Hepatocyte (in vitro differentiated cells): ENCODE data around the gene LIPH. TPM values are rescaled to one million over a fixed set of nuclear protein-coding genes. Genes with fewer than 3 reads are reported as not detected.

Source experiments
- DNase-seq: peaks from one replicate; pipeline ENCODE4 v3.0.0-alpha.2; 2016; ENCODE audit warnings: low spot score
- H2AFZ ChIP-seq: fragments of 200-600 bp; sonication (generic); 2 replicates; pipeline ENCODE4 v1.6.0; 2016; ENCODE audit warnings: antibody characterized with exemption, mild to moderate bottlenecking
- H3K27ac ChIP-seq: fragments of 200-600 bp; sonication (generic); 2 replicates; pipeline ENCODE4 v1.5.1; 2016; ENCODE audit warnings: mild to moderate bottlenecking
- H3K27me3 ChIP-seq: fragments of 200-600 bp; sonication (generic); 2 replicates; pipeline ENCODE4 v1.6.1; 2016
- H3K36me3 ChIP-seq: fragments of 200-600 bp; sonication (generic); replicated peaks from 2 replicates; pipeline ENCODE4 v1.5.1; 2016; ENCODE audit warnings: low read depth; ENCODE audit not compliant: insufficient read depth
- H3K4me1 ChIP-seq: fragments of 200-600 bp; sonication (generic); 2 replicates; pipeline ENCODE4 v1.5.1; 2016; ENCODE audit warnings: mild to moderate bottlenecking, moderate library complexity; ENCODE audit not compliant: insufficient read depth
- H3K4me2 ChIP-seq: fragments of 200-600 bp; sonication (generic); 2 replicates; pipeline ENCODE4 v1.6.0; 2016
- H3K4me3 ChIP-seq: fragments of 200-600 bp; sonication (generic); 2 replicates; pipeline ENCODE4 v1.5.1; 2016; ENCODE audit warnings: mild to moderate bottlenecking
- H3K79me2 ChIP-seq: fragments of 200-600 bp; sonication (generic); 2 replicates; pipeline ENCODE4 v1.6.0; 2017; ENCODE audit warnings: mild to moderate bottlenecking
- H3K9me2 ChIP-seq: fragments of 200-600 bp; sonication (generic); replicated peaks from 2 replicates; pipeline ENCODE4 v1.6.0; 2017; ENCODE audit warnings: mild to moderate bottlenecking; ENCODE audit not compliant: insufficient read depth
- H3K9me3 ChIP-seq: fragments of 200-600 bp; sonication (generic); 2 replicates; pipeline ENCODE4 v1.5.1; 2016; ENCODE audit warnings: low read depth, mild to moderate bottlenecking
- H4K20me1 ChIP-seq: fragments of 200-600 bp; sonication (generic); 2 replicates; pipeline ENCODE4 v1.6.0; 2016; ENCODE audit warnings: mild to moderate bottlenecking; ENCODE audit not compliant: insufficient read depth, poor library complexity, severe bottlenecking
- EZH2 ChIP-seq: fragments of 200-600 bp; sonication (generic); IDR thresholded peaks from 2 replicates; pipeline ENCODE4 v1.6.1; 2016; ENCODE audit warnings: antibody characterized with exemption, mild to moderate bottlenecking, borderline replicate concordance
- EZH2phosphoT487 ChIP-seq: fragments of 200-600 bp; sonication (generic); IDR thresholded peaks from one replicate; pipeline ENCODE4 v1.6.1; 2018; ENCODE audit warnings: antibody characterized with exemption, mild to moderate bottlenecking, low read depth, moderate library complexity; ENCODE audit not compliant: unreplicated experiment, severe bottlenecking
- WGBS: methylation state at CpG from one replicate; pipeline ENCODE4 v1.1.6; 2016; ENCODE audit warnings: low lambda C conversion rate; ENCODE audit errors: missing lambda C conversion rate; 5-methylcytosine and 5-hydroxymethylcytosine counted together
- polyA plus RNA-seq: library from polyadenylated mRNA; unstranded; fragments of >200 nt; fragmentation: Nextera tagmentation; extraction: Ambion mirVana; gene quantifications from 2 replicates; pipeline ENCODE4 v1.2.1, GENCODE V29; 2016
- total RNA-seq: library from RNA; depleted of rRNA; stranded (reverse); fragments of >200 nt; gene quantifications from 2 replicates; pipeline ENCODE4 v1.2.3, GENCODE V29; 2014
- TF ChIP-seq, protein P1 (sequence below): fragments of 200-600 bp; sonication (generic); IDR thresholded peaks from 2 replicates; pipeline ENCODE4 v1.5.1; 2016; ENCODE audit warnings: antibody characterized with exemption, mild to moderate bottlenecking; ENCODE audit not compliant: poor library complexity

The LIPH gene
- total and polyA plus RNA-seq, 2 experiments from 2014 or later, result 4.9 to 10.7 TPM

DNA sequence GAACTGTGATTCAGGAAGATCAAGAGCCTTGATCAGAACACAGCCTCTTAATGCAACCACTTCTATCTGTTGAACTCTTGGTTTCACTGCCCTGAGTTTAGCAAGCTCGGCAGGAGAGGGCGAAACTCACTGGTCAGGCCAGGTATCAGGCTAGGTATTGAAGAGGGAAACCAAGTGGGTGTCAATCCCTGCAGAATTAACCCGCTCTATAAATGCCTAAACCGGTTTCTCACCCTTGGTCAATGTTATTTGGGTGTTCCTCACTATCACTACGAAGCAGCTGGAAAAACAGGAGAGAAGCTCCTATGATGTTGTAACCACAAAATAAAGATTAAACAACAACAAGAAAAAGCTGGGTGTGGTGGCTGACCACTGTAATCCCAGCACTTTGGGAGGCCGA is 23.9 kb downstream of the LIPH start:
- 91% methylated on average over 6 of the region's 6 CpGs for WGBS

DNA sequence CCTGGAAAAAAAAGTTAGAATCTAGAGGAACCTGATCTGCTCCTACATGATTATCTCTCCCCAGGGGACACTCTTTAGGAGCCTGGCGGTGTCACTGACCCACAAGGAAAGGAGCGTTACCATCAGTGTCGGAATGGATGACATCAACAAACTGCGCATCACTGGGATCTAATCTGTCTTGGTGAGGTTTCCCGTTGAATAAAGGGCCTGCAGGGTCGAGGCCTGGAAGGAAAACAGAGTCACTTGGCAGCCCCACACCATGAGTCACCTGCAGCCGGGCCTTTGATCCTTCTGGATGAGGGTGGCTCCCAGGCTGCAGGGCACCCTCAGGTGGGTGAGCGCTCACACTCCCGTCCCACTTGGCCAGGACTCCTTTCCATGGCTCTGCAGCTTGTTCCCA is 25.0 kb downstream of the LIPH start:
- H3K36me3 ChIP-seq, result no peaks in the 10 kb centered on the region
- H3K27ac ChIP-seq, result no peak overlapping the region
- H3K4me3 ChIP-seq, result no peak overlapping the region
- no peaks in the 10 kb centered on the region for H3K27me3 ChIP-seq
- H3K4me1 ChIP-seq, result no peaks in the 10 kb centered on the region
- no peaks in the 10 kb centered on the region for H3K79me2 ChIP-seq
- H4K20me1 ChIP-seq, result no peaks in the 10 kb centered on the region
- H2AFZ ChIP-seq, result no peak overlapping the region
- H3K4me2 ChIP-seq, result no peak overlapping the region
- TF ChIP-seq, protein P1, sequence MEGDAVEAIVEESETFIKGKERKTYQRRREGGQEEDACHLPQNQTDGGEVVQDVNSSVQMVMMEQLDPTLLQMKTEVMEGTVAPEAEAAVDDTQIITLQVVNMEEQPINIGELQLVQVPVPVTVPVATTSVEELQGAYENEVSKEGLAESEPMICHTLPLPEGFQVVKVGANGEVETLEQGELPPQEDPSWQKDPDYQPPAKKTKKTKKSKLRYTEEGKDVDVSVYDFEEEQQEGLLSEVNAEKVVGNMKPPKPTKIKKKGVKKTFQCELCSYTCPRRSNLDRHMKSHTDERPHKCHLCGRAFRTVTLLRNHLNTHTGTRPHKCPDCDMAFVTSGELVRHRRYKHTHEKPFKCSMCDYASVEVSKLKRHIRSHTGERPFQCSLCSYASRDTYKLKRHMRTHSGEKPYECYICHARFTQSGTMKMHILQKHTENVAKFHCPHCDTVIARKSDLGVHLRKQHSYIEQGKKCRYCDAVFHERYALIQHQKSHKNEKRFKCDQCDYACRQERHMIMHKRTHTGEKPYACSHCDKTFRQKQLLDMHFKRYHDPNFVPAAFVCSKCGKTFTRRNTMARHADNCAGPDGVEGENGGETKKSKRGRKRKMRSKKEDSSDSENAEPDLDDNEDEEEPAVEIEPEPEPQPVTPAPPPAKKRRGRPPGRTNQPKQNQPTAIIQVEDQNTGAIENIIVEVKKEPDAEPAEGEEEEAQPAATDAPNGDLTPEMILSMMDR, result no peak
- no peak for TF ChIP-seq EZH2
- TF ChIP-seq EZH2phosphoT487, result no peak
- 83% methylated on average over 9 of the region's 9 CpGs for WGBS
- H3K9me2 ChIP-seq, result no peaks in the 10 kb centered on the region
- DNase-seq, result no peak
- H3K9me3 ChIP-seq, result no peaks in the 10 kb centered on the region

More for the DNA sequence above, 23.9 kb downstream of the LIPH start:
- Histone ChIP-seq H3K9me2 (no peaks in the 10 kb centered on the region), H3K4me1 (no peaks in the 10 kb centered on the region), H3K4me2 (no peak overlapping the region), H2AFZ (no peak overlapping the region), H4K20me1 (no peaks in the 10 kb centered on the region), H3K36me3 (no peaks in the 10 kb centered on the region), H3K27ac (no peak overlapping the region), H3K27me3 (no peaks in the 10 kb centered on the region), H3K79me2 (no peaks in the 10 kb centered on the region), H3K9me3 (no peaks in the 10 kb centered on the region), H3K4me3 (no peak overlapping the region)
- TF ChIP-seq EZH2 (no peak), EZH2phosphoT487 (no peak)
- TF ChIP-seq, protein P1, result no peak
- DNase-seq, result no peak

DNA sequence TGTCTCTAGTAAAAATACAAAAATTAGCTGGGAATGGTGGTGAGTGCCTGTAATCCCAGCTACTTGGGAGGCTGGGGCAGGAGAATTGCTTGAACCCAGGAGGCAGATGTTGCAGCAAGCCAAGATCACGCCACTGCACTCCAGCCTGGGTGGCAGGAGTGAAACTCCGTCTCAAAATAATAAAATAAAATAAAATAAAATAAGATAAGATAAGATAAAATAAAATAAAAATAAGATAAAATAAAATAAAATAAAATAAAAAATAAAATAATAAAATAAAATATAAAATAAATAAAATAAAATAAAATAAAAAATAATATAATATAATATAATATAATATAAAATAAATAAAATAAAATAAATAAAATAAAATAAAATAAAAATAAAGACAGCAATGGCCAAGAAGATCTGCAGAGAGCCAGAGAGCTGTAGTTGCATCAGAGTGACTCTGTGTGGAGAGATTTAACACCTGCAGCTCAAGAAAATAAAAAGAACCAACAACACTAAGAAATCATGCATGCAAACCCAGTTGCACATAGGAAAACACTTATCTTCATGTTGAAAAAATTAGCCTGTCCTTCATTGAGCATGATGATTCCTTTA is 25.9 kb downstream of the LIPH start:
- H3K79me2 ChIP-seq, result no peaks in the 10 kb centered on the region
- 95% methylated on average over 2 of the region's 2 CpGs for WGBS
- TF ChIP-seq, protein P1, result no peak
- TF ChIP-seq EZH2phosphoT487 (no peak), EZH2 (no peak)

More for the DNA sequence above, 25.9 kb downstream of the LIPH start:
- Histone ChIP-seq H3K9me3 (no peaks in the 10 kb centered on the region), H3K36me3 (no peaks in the 10 kb centered on the region), H2AFZ (no peak overlapping the region), H3K27me3 (no peaks in the 10 kb centered on the region), H4K20me1 (no peaks in the 10 kb centered on the region), H3K4me1 (no peaks in the 10 kb centered on the region), H3K9me2 (no peaks in the 10 kb centered on the region), H3K4me2 (no peak overlapping the region), H3K4me3 (no peak overlapping the region), H3K27ac (no peak overlapping the region)
- DNase-seq, result no peak
